H9 (cell line): ENCODE data around the gene PLXNA1. TPM values are rescaled to one million over a fixed set of nuclear protein-coding genes. Genes with fewer than 3 reads are reported as not detected.

Experiments
- DNase-seq: peaks from one replicate; pipeline ENCODE4 v3.0.0-alpha.2; 2017
- H2AFZ ChIP-seq: one replicate; pipeline ENCODE4 v1.6.1; 2013; ENCODE audit warnings: mild to moderate bottlenecking, low read length, control low read depth, moderate library complexity
- H2AK5ac ChIP-seq: 2 replicates; pipeline ENCODE4 v1.6.1; 2013; ENCODE audit warnings: low read length, control low read depth, mixed read lengths; ENCODE audit not compliant: insufficient read length
- H2BK120ac ChIP-seq: one replicate; pipeline ENCODE4 v1.6.1; 2013; ENCODE audit warnings: low read depth, mild to moderate bottlenecking, low read length, control low read depth, inconsistent platforms; ENCODE audit not compliant: poor library complexity, severe bottlenecking
- H2BK12ac ChIP-seq: 2 replicates; pipeline ENCODE4 v1.6.1; 2013; ENCODE audit warnings: low read length, control low read depth, mixed read lengths, low read depth; ENCODE audit not compliant: insufficient read length
- H2BK15ac ChIP-seq: 2 replicates; pipeline ENCODE4 v1.6.1; 2013; ENCODE audit warnings: low read depth, low read length, control low read depth
- H2BK20ac ChIP-seq: one replicate; pipeline ENCODE4 v1.6.1; 2013; ENCODE audit warnings: low read depth, mild to moderate bottlenecking, low read length, control low read depth, inconsistent platforms; ENCODE audit not compliant: poor library complexity, severe bottlenecking
- H2BK5ac ChIP-seq: 2 replicates; pipeline ENCODE4 v1.6.1; 2013; ENCODE audit warnings: low read length, control low read depth, mixed read lengths; ENCODE audit not compliant: insufficient read length
- H3K14ac ChIP-seq: 2 replicates; pipeline ENCODE4 v1.6.1; 2013; ENCODE audit warnings: low read length, control low read depth; ENCODE audit not compliant: insufficient read depth
- H3K18ac ChIP-seq: 2 replicates; pipeline ENCODE4 v1.6.1; 2013; ENCODE audit warnings: low read depth, mild to moderate bottlenecking, mixed read lengths, low read length, control low read depth; ENCODE audit not compliant: insufficient read length
- H3K23ac ChIP-seq: 2 replicates; pipeline ENCODE4 v1.6.1; 2013; ENCODE audit warnings: low read length, control low read depth, mixed read lengths, low read depth; ENCODE audit not compliant: insufficient read length
- H3K23me2 ChIP-seq: 2 replicates; pipeline ENCODE4 v1.6.1; 2013; ENCODE audit warnings: low read depth, mild to moderate bottlenecking, mixed read lengths, low read length, control low read depth; ENCODE audit not compliant: insufficient read length, poor library complexity, severe bottlenecking
- H3K27ac ChIP-seq: 2 replicates; pipeline ENCODE4 v1.5.1; 2013; ENCODE audit warnings: low read length, control low read depth, mixed read lengths, low read depth; ENCODE audit not compliant: insufficient read length
- H3K27me3 ChIP-seq: 2 replicates; pipeline ENCODE4 v1.6.1; 2013; ENCODE audit warnings: low read length, control low read depth, inconsistent platforms; ENCODE audit not compliant: insufficient read depth
- H3K4ac ChIP-seq: 2 replicates; pipeline ENCODE4 v1.6.1; 2013; ENCODE audit warnings: low read depth, mild to moderate bottlenecking, control low read depth, inconsistent platforms, low read length, moderate library complexity
- H3K4me1 ChIP-seq: 2 replicates; pipeline ENCODE4 v1.6.1; 2013; ENCODE audit warnings: low read length, control low read depth, inconsistent platforms; ENCODE audit not compliant: insufficient read depth
- H3K4me2 ChIP-seq: 2 replicates; pipeline ENCODE4 v1.6.1; 2013; ENCODE audit warnings: low read length, control low read depth, mixed read lengths; ENCODE audit not compliant: insufficient read length, insufficient read depth
- H3K56ac ChIP-seq: 2 replicates; pipeline ENCODE4 v1.6.1; 2013; ENCODE audit warnings: low read depth, mild to moderate bottlenecking, mixed read lengths, low read length, control low read depth; ENCODE audit not compliant: insufficient read length
- H3K79me1 ChIP-seq: 2 replicates; pipeline ENCODE4 v1.6.1; 2013; ENCODE audit warnings: low read depth, mild to moderate bottlenecking, moderate library complexity, low read length, control low read depth, inconsistent platforms; ENCODE audit not compliant: insufficient read depth, poor library complexity, severe bottlenecking
- H3K79me2 ChIP-seq: 2 replicates; pipeline ENCODE4 v1.6.1; 2013; ENCODE audit warnings: low read length, control low read depth, inconsistent platforms; ENCODE audit not compliant: insufficient read depth
- H3K9ac ChIP-seq: 2 replicates; pipeline ENCODE4 v1.6.1; 2013; ENCODE audit warnings: low read length, control low read depth, mixed read lengths; ENCODE audit not compliant: insufficient read length; ENCODE audit errors: extremely low read depth
- H3K9me3 ChIP-seq: one replicate; pipeline ENCODE4 v1.6.1; 2013; ENCODE audit warnings: low read depth, low read length, inconsistent platforms; ENCODE audit not compliant: control insufficient read depth
- H3T11ph ChIP-seq: one replicate; pipeline ENCODE4 v1.6.1; 2013; ENCODE audit warnings: mild to moderate bottlenecking, low read length, control low read depth, inconsistent platforms
- H4K20me1 ChIP-seq: one replicate; pipeline ENCODE4 v1.6.1; 2013; ENCODE audit not compliant: control insufficient read depth, insufficient read length, insufficient read depth
- H4K5ac ChIP-seq: 2 replicates; pipeline ENCODE4 v1.6.1; 2013; ENCODE audit warnings: low read depth, mild to moderate bottlenecking, mixed read lengths, low read length, control low read depth; ENCODE audit not compliant: insufficient read length
- H4K8ac ChIP-seq: replicated peaks from 2 replicates; pipeline ENCODE4 v1.6.1; 2013; ENCODE audit warnings: low read length, control low read depth, mixed read lengths, low read depth; ENCODE audit not compliant: insufficient read length
- H4K91ac ChIP-seq: 2 replicates; pipeline ENCODE4 v1.6.1; 2013; ENCODE audit warnings: low read depth, mild to moderate bottlenecking, moderate library complexity, mixed read lengths, low read length, control low read depth; ENCODE audit not compliant: insufficient read length
- H3K27ac Mint-ChIP-seq, 3 experiments: 2 replicates in 2 of 3; 3 replicates in 1 of 3; pipeline ENCODE4 v1.8.0; 2020 to 2021; ENCODE audit warnings: mixed read lengths in 3 of 3, mild to moderate bottlenecking in 1 of 3, moderate library complexity in 1 of 3
- H3K27me3 Mint-ChIP-seq: 2 replicates; pipeline ENCODE4 v1.8.0; 2021; ENCODE audit warnings: low read depth, mild to moderate bottlenecking, moderate library complexity, mixed read lengths
- H3K36me3 Mint-ChIP-seq, 3 experiments: 2 replicates in 2 of 3; 3 replicates in 1 of 3; pipeline ENCODE4 v1.8.0; 2020 to 2021; ENCODE audit warnings: low read depth in 3 of 3, mixed read lengths in 3 of 3; ENCODE audit not compliant: insufficient read depth in 1 of 3
- H3K4me1 Mint-ChIP-seq, 2 experiments: 2 replicates each; pipeline ENCODE4 v1.8.0; 2020; ENCODE audit warnings: mixed read lengths in 2 of 2
- H3K4me3 Mint-ChIP-seq, 2 experiments: 2 replicates in 1 of 2; 3 replicates in 1 of 2; pipeline ENCODE4 v1.8.0; 2020 to 2021; ENCODE audit warnings: mild to moderate bottlenecking in 2 of 2, mixed read lengths in 2 of 2, moderate library complexity in 1 of 2
- H3K9me3 Mint-ChIP-seq, 2 experiments: 2 replicates in 1 of 2; 3 replicates in 1 of 2; pipeline ENCODE4 v1.8.0; 2020; ENCODE audit warnings: mild to moderate bottlenecking in 2 of 2, mixed read lengths in 2 of 2, moderate library complexity in 1 of 2
- CTCF ChIP-seq: fragments of 200-600 bp; sonication (generic); conservative IDR thresholded peaks from 3 replicates; pipeline ENCODE4 v1.8.0; 2021; ENCODE audit warnings: antibody characterized with exemption, mild to moderate bottlenecking
- WGBS: extraction: QIAGEN DNeasy Blood & Tissue Kit; methylation state at CpG from one replicate; pipeline ENCODE4 v1.1.7; 2013; ENCODE audit warnings: missing lambda C conversion rate, low lambda C conversion rate, mixed read lengths; ENCODE audit not compliant: insufficient read length; ENCODE audit errors: extremely low coverage; 5-methylcytosine and 5-hydroxymethylcytosine counted together
- total RNA-seq: library from RNA; stranded (reverse); gene quantifications from 2 replicates; pipeline ENCODE4 v1.2.1, GENCODE V29; 2021

The PLXNA1 gene
- total RNA-seq, 1 experiment from 2014 or later = 42.1 TPM

- Histone ChIP-seq H3K4me1 (no peaks in the 10 kb centered on the region), H2AK5ac (no peak overlapping the region), H2AFZ (no peak overlapping the region), H3K79me1 (no peaks in the 10 kb centered on the region), H3K23me2 (no peaks in the 10 kb centered on the region), H4K20me1 (no peaks in the 10 kb centered on the region), H2BK5ac (no peak overlapping the region), H3K27me3 (no peaks in the 10 kb centered on the region), H3K23ac (no peak overlapping the region), H2BK20ac (no peak overlapping the region), H4K8ac (no peak overlapping the region), H2BK120ac (no peak overlapping the region), H4K91ac (no peak overlapping the region), H3K4me2 (no peak overlapping the region), H3K9ac (no peak overlapping the region), H2BK12ac (no peak overlapping the region), H3K18ac (no peak overlapping the region), H3K9me3 (no peaks in the 10 kb centered on the region), H3T11ph (no peak overlapping the region), H2BK15ac (no peak overlapping the region), H3K4ac (no peak overlapping the region), H3K14ac (no peak overlapping the region; the same call in 1 of the 2 replicates), H4K5ac (no peak overlapping the region), H3K56ac (no peak overlapping the region), H3K27ac (no peak overlapping the region), H3K79me2 (no peaks in the 10 kb centered on the region)
- Mint-ChIP-seq H3K4me1 (peaks cover 25 to 29% of the 10 kb centered on the region in 2 experiments), H3K4me3 (no peak overlapping the region), H3K27me3 (no peaks in the 10 kb centered on the region), H3K27ac (peak overlapping the region in 1 of 3 experiments; percentile 56; a peak in 1 of 7 replicates), H3K9me3 (no peaks in the 10 kb centered on the region), H3K36me3 (no peaks in the 10 kb centered on the region; a peak in 1 of 7 replicates)
- WGBS = no CpG with 5 or more reads among the region's 10 CpGs
- no peak for DNase-seq
- no peak for TF ChIP-seq CTCF
Measured at GRCh38 chr3:126964950-126965349, 18.0 kb upstream of the PLXNA1 start.
